Measurements from ENCODE around the gene UCK2. TPM values are rescaled to one million over a fixed set of nuclear protein-coding genes. Genes with fewer than 3 reads are reported as not detected.
A peak's percentile ranks its signal among the peaks of the same experiment; 100 is the strongest.

UCK2 gene
- total RNA-seq, 1 experiment from 2014 or later = 67.2 TPM

GRCh38 chr1:165865633-165866340 lies 38.4 kb downstream of the UCK2 start:
- Histone ChIP-seq H3K4me3 (ENCODE audit: low read depth, low read length) (no peak overlapping the region), H3K4me1 (no peaks in the 10 kb centered on the region; the same call in 1 of the 2 replicates), H3K27me3 (replicated peaks; ENCODE audit: control insufficient read depth, insufficient read depth, low read length) (no peaks in the 10 kb centered on the region), H3K36me3 (ENCODE audit: control insufficient read depth, insufficient read depth, low read length) (no peaks in the 10 kb centered on the region), H3K9me3 (no peaks in the 10 kb centered on the region)
- CTCF ChIA-PET = no interaction called here
- Mint-ChIP-seq H3K9me3 (ENCODE audit: unreplicated experiment) (no peaks in the 10 kb centered on the region), H3K27me3 (ENCODE audit: insufficient read depth, unreplicated experiment) (no peaks in the 10 kb centered on the region), H3K4me1 (ENCODE audit: low read depth, unreplicated experiment) (no peaks in the 10 kb centered on the region), H3K4me3 (ENCODE audit: unreplicated experiment) (no peak overlapping the region), H3K27ac (ENCODE audit: unreplicated experiment) (no peak overlapping the region), H3K36me3 (ENCODE audit: insufficient read depth, unreplicated experiment) (peaks cover 4% of the 10 kb centered on the region)
- POLR2A ChIA-PET = no interaction called here
- no peak for TF ChIP-seq CTCF (IDR thresholded peaks at IDR 0.05; ENCODE audit: insufficient read depth in 1 of 2, low read depth in 1 of 2, low read length in 1 of 2, severe bottlenecking in 1 of 2, unreplicated experiment in 1 of 2)
- BruUV-seq (replicated peaks) = no TSS peak
- intact Hi-C loops (cut with micrococcal nuclease; ENCODE audit: unreplicated experiment) = no loop called here
- no peak for DNase-seq

GRCh38 chr1:165869343-165869742 lies 41.9 kb downstream of the UCK2 start:
- no peak overlapping the region for H3K27ac Mint-ChIP-seq (ENCODE audit: unreplicated experiment)
- H3K36me3 ChIP-seq (ENCODE audit: control insufficient read depth, insufficient read depth, low read length) = no peaks in the 10 kb centered on the region
- no TSS peak for BruUV-seq (replicated peaks)
- H3K4me1 ChIP-seq = no peaks in the 10 kb centered on the region
- POLR2A ChIA-PET = no interaction called here
- no peaks in the 10 kb centered on the region for H3K27me3 ChIP-seq (replicated peaks; ENCODE audit: control insufficient read depth, insufficient read depth, low read length)
- intact Hi-C loops (cut with micrococcal nuclease; ENCODE audit: unreplicated experiment) = no loop called here
- H3K27me3 Mint-ChIP-seq (ENCODE audit: insufficient read depth, unreplicated experiment) = no peaks in the 10 kb centered on the region
- no peak overlapping the region for H3K4me3 Mint-ChIP-seq (ENCODE audit: unreplicated experiment)
- peaks cover 4% of the 10 kb centered on the region for H3K36me3 Mint-ChIP-seq (ENCODE audit: insufficient read depth, unreplicated experiment)
- peak in 1 of 2 experiments; percentile 18 for TF ChIP-seq CTCF (IDR thresholded peaks at IDR 0.05; ENCODE audit: insufficient read depth in 1 of 2, low read depth in 1 of 2, low read length in 1 of 2, severe bottlenecking in 1 of 2, unreplicated experiment in 1 of 2)
- peaks cover 10% of the 10 kb centered on the region for H3K9me3 Mint-ChIP-seq (ENCODE audit: unreplicated experiment)
- H3K4me1 Mint-ChIP-seq (ENCODE audit: low read depth, unreplicated experiment) = peaks cover 6% of the 10 kb centered on the region
- H3K9me3 ChIP-seq = no peaks in the 10 kb centered on the region
- DNase-seq = no peak
- CTCF ChIA-PET = no interaction called here
- H3K4me3 ChIP-seq (ENCODE audit: low read depth, low read length) = no peak overlapping the region

- Histone ChIP-seq H3K36me3 (ENCODE audit: control insufficient read depth, insufficient read depth, low read length) (no peaks in the 10 kb centered on the region), H3K27me3 (replicated peaks; ENCODE audit: control insufficient read depth, insufficient read depth, low read length) (no peaks in the 10 kb centered on the region), H3K4me1 (0 out of 2 replicates have a peak, but pooled peaks cover 8% of the 10 kb centered on the region), H3K9me3 (no peaks in the 10 kb centered on the region), H3K4me3 (ENCODE audit: low read depth, low read length) (no peak overlapping the region)
- Mint-ChIP-seq H3K4me3 (ENCODE audit: unreplicated experiment) (no peak overlapping the region), H3K36me3 (ENCODE audit: insufficient read depth, unreplicated experiment) (no peaks in the 10 kb centered on the region), H3K4me1 (ENCODE audit: low read depth, unreplicated experiment) (peaks cover 6% of the 10 kb centered on the region), H3K9me3 (ENCODE audit: unreplicated experiment) (peaks cover 10% of the 10 kb centered on the region), H3K27ac (ENCODE audit: unreplicated experiment) (no peak overlapping the region), H3K27me3 (ENCODE audit: insufficient read depth, unreplicated experiment) (no peaks in the 10 kb centered on the region)
- no TSS peak for BruUV-seq (replicated peaks)
- CTCF ChIA-PET = interaction anchor here (1.1 kb wide), 1 partner anchor 86 kb away, joined by 3 read pairs; no protein-coding TSS in a partner anchor
- POLR2A ChIA-PET = no interaction called here
- intact Hi-C loops (cut with micrococcal nuclease; ENCODE audit: unreplicated experiment) = no loop called here
- peak; percentile 22 to 26 for TF ChIP-seq CTCF (IDR thresholded peaks at IDR 0.05; ENCODE audit: insufficient read depth in 1 of 2, low read depth in 1 of 2, low read length in 1 of 2, severe bottlenecking in 1 of 2, unreplicated experiment in 1 of 2)
- peak in 1 of 2 experiments; percentile 32 for DNase-seq
Observed at GRCh38 chr1:165871311-165872067, 44.1 kb downstream of the UCK2 start.
